ENCODE results near the gene NINL. TPM values are rescaled to one million over a fixed set of nuclear protein-coding genes. Genes with fewer than 3 reads are reported as not detected.

NINL gene
- total RNA-seq, 1 experiment from 2014 or later, result 1.2 TPM

DNA sequence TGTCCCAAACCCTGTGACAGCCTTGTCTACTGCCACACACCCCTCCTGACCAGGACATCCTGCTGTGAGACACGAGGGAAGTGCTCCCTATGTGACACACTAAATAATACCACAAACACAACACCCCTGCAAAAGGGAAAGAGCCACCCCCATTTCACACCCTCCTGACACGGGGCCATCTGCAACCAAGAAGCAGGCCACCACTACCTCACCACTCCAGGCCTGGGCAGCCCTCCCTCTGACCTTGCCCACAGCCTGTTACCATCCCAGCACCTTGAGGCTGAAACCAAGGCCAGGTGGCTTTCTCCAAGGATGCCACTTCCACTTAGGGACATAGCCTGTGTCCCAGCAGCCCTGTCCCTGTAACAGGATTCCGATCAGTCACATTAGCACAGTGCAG lies 68.2 kb downstream of the NINL start:
- intact Hi-C loops (cut with micrococcal nuclease), result no loop called here
- Mint-ChIP-seq H3K27ac (ENCODE audit: low read depth, unreplicated experiment) (no peak overlapping the region), H3K9me3 (ENCODE audit: unreplicated experiment) (peaks cover 11% of the 10 kb centered on the region), H3K36me3 (ENCODE audit: insufficient read depth, unreplicated experiment) (no peaks in the 10 kb centered on the region), H3K27me3 (ENCODE audit: insufficient read depth, unreplicated experiment) (no peaks in the 10 kb centered on the region), H3K4me1 (ENCODE audit: insufficient read depth, unreplicated experiment) (no peaks in the 10 kb centered on the region), H3K4me3 (ENCODE audit: unreplicated experiment) (no peak overlapping the region)
- CTCF ChIA-PET, result interaction anchor here (0.6 to 1.0 kb wide), 2 partner anchors 23 to 94 kb away, joined by 3 read pairs; no protein-coding TSS in a partner anchor
- DNase-seq (ENCODE audit: unreplicated experiment), result no peak
- no TSS peak for BruUV-seq (replicated peaks)
- TF ChIP-seq, protein P1, sequence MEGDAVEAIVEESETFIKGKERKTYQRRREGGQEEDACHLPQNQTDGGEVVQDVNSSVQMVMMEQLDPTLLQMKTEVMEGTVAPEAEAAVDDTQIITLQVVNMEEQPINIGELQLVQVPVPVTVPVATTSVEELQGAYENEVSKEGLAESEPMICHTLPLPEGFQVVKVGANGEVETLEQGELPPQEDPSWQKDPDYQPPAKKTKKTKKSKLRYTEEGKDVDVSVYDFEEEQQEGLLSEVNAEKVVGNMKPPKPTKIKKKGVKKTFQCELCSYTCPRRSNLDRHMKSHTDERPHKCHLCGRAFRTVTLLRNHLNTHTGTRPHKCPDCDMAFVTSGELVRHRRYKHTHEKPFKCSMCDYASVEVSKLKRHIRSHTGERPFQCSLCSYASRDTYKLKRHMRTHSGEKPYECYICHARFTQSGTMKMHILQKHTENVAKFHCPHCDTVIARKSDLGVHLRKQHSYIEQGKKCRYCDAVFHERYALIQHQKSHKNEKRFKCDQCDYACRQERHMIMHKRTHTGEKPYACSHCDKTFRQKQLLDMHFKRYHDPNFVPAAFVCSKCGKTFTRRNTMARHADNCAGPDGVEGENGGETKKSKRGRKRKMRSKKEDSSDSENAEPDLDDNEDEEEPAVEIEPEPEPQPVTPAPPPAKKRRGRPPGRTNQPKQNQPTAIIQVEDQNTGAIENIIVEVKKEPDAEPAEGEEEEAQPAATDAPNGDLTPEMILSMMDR (IDR thresholded peaks at IDR 0.05; ENCODE audit: unreplicated experiment), result no peak
- POLR2A ChIA-PET, result no interaction called here

DNA sequence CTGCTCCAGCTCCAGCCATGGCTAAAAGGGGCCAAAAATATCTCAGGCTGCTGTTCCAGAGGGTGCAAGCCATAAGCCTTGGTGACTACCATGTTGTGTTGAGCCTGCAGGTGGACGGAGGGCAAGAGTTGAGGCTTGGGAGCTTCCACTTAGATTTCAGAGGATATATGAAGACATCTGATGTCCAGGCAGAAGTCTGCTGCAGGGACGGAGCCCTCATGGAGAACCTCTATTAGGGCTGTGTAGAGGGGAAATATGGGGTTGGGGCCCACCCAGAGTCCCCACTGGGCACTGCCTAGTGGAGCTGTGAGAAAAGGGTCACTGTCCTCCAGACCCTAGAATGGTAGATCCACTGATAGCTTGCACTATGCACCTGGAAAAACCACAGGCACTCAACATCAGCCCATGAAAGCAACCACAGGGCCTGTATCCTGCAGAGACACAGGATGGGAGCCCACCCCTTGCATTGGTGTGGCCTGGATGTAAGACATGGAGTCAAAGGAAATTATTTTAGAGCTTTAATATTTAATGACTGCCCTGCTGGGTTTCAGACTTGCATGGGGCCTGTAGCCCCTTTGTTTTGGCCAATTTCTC lies 70.5 kb downstream of the NINL start:
- no TSS peak for BruUV-seq (replicated peaks)
- H3K4me1 Mint-ChIP-seq (ENCODE audit: insufficient read depth, unreplicated experiment), result no peaks in the 10 kb centered on the region
- POLR2A ChIA-PET, result no interaction called here
- peaks cover 11% of the 10 kb centered on the region for H3K9me3 Mint-ChIP-seq (ENCODE audit: unreplicated experiment)
- no peak overlapping the region for H3K27ac Mint-ChIP-seq (ENCODE audit: low read depth, unreplicated experiment)
- no peak overlapping the region for H3K4me3 Mint-ChIP-seq (ENCODE audit: unreplicated experiment)
- H3K27me3 Mint-ChIP-seq (ENCODE audit: insufficient read depth, unreplicated experiment), result no peaks in the 10 kb centered on the region
- TF ChIP-seq, protein P1 (IDR thresholded peaks at IDR 0.05; ENCODE audit: unreplicated experiment), result no peak
- CTCF ChIA-PET, result interaction anchor here (0.7 to 1.7 kb wide), 4 partner anchors 19 to 173 kb away, joined by 3 to 4 read pairs (median 3); no protein-coding TSS in a partner anchor
- no peak for DNase-seq (ENCODE audit: unreplicated experiment)
- intact Hi-C loops (cut with micrococcal nuclease), result no loop called here
- no peaks in the 10 kb centered on the region for H3K36me3 Mint-ChIP-seq (ENCODE audit: insufficient read depth, unreplicated experiment)

DNA sequence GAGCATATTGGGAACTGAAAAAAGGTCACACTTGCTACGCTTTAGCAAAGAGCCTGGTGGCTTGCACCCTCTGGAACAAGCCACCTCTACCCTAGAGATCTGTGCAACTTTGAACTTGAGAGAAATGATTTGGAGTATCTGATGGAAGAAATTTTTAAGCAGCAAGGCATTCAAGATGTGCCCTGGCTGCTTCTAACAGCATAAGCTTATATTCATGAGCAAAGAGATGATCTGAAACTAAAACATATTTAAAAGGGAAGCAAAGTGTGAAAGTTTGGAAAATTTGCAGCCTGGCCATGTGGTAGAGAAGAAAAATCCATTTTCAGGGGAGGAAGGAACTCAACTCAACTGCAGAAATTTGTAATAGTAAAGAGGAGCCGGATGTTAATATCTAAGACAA lies 71.1 kb downstream of the NINL start:
- ChIA-PET POLR2A (no interaction called here), CTCF (interaction anchor here (1.3 to 1.7 kb wide), 2 partner anchors 24 to 26 kb away, joined by 3 read pairs; no protein-coding TSS in a partner anchor)
- Mint-ChIP-seq H3K4me3 (ENCODE audit: unreplicated experiment) (no peak overlapping the region), H3K27me3 (ENCODE audit: insufficient read depth, unreplicated experiment) (no peaks in the 10 kb centered on the region), H3K4me1 (ENCODE audit: insufficient read depth, unreplicated experiment) (no peaks in the 10 kb centered on the region), H3K27ac (ENCODE audit: low read depth, unreplicated experiment) (no peak overlapping the region), H3K9me3 (ENCODE audit: unreplicated experiment) (peaks cover 11% of the 10 kb centered on the region), H3K36me3 (ENCODE audit: insufficient read depth, unreplicated experiment) (no peaks in the 10 kb centered on the region)
- DNase-seq (ENCODE audit: unreplicated experiment), result no peak
- TF ChIP-seq, protein P1 (IDR thresholded peaks at IDR 0.05; ENCODE audit: unreplicated experiment), result no peak
- intact Hi-C loops (cut with micrococcal nuclease), result no loop called here
- BruUV-seq (replicated peaks), result no TSS peak

DNA sequence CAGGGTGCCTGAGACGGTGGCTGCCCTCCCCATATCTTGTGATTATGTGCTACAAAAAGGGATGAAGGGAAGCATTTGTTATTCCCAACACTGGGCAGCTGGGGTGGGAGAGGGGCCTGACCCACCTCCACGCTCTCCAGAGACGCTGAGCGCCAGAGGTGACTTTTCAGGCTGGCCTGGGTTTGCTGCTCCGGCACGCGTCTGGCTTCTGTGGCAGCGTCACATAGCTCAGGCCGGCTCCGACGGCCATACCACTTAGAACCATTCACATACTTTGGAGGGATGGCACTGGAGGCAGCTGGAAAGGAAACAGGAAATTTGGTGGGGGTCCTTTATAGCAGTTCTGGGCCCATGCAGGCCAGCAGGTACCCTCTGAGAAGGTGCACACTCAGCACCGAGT lies 72.6 kb downstream of the NINL start:
- Mint-ChIP-seq H3K36me3 (ENCODE audit: insufficient read depth, unreplicated experiment) (no peaks in the 10 kb centered on the region), H3K9me3 (ENCODE audit: unreplicated experiment) (peaks cover 11% of the 10 kb centered on the region), H3K27me3 (ENCODE audit: insufficient read depth, unreplicated experiment) (no peaks in the 10 kb centered on the region), H3K4me3 (ENCODE audit: unreplicated experiment) (no peak overlapping the region), H3K27ac (ENCODE audit: low read depth, unreplicated experiment) (no peak overlapping the region), H3K4me1 (ENCODE audit: insufficient read depth, unreplicated experiment) (peaks cover 12% of the 10 kb centered on the region)
- no TSS peak for BruUV-seq (replicated peaks)
- no peak for DNase-seq (ENCODE audit: unreplicated experiment)
- CTCF ChIA-PET, result interaction anchor here (0.6 kb wide), 1 partner anchor 595 kb away, joined by 3 read pairs; no protein-coding TSS in a partner anchor
- TF ChIP-seq, protein P1 (IDR thresholded peaks at IDR 0.05; ENCODE audit: unreplicated experiment), result no peak
- POLR2A ChIA-PET, result interaction anchor here (0.9 kb wide), 1 partner anchor 16 kb away, joined by 3 read pairs; no protein-coding TSS in a partner anchor
- intact Hi-C loops (cut with micrococcal nuclease), result no loop called here
